ENCODE measurements around the gene ENPP7. TPM values are rescaled to one million over a fixed set of nuclear protein-coding genes. Genes with fewer than 3 reads are reported as not detected.
"Not testable (repeated sequence)": the region's sequence is repeated elsewhere in the genome, so short reads cannot be mapped to it uniquely, and the experiment has no call there.

The ENPP7 gene
- polyA plus RNA-seq, 1 experiment = not detected

DNA sequence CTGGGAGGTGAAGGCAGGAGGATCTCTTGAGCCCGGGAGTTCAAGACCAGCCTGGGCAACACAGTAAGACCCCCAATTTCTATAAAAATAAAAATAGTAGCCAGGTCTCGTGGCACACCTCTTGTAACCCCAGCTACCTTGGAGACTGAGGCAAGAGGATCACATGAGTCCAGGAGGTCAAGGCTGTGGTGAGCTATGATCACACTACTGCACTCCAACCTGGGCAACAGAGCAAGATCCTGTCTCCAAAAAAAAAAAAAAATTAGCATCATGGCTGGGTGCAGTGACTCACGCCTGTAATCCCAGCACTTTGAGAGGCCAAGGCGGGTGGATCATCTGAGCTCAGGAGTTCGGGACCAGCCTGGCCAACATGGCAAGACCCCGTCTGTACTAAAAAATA is 40.5 kb downstream of the ENPP7 start:
- POLR2A ChIA-PET = interaction anchor here (0.6 kb wide), 1 partner anchor 1458 kb away, joined by 4 read pairs; no protein-coding TSS in a partner anchor
- TF ChIP-seq CTCF (IDR thresholded peaks at IDR 0.05; ENCODE audit: low read depth, low read length) = no peak
- CTCF ChIA-PET = no interaction called here

DNA sequence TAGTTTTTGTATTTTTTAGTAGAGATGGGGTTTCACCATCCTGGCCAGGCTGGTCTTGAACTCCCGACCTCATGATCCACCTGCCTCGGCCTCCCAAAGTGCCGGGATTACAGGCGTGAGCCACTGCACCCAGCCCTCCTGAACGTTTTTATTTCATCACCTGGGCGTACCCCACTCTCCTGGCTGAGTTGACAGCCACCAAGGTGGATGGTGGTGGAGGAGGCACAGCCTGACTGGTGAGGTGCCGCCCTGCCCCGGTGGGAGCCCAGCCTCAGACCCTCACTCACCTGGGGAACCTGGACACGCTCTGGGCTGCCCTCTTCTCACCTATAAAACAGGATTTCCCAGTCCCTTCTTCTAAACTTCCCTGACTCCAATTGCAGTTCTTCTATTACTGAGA is 42.0 kb downstream of the ENPP7 start:
- DNase-seq (ENCODE audit: low read depth, low spot score); CTCF ChIA-PET; H3K27ac ChIP-seq (ENCODE audit: low read depth, low read length); H3K4me3 ChIP-seq (ENCODE audit: low read depth, low read length); POLR2A ChIA-PET; H3K9me3 ChIP-seq (ENCODE audit: control insufficient read depth, insufficient read depth, low read length): not testable (repeated sequence)
- peaks cover 61% of the 10 kb centered on the region for H3K27me3 ChIP-seq (ENCODE audit: control insufficient read depth, insufficient read depth, low read length)

More for the DNA sequence above, 40.5 kb downstream of the ENPP7 start:
- H3K4me3 ChIP-seq (ENCODE audit: low read depth, low read length) = no peak overlapping the region
- no peak overlapping the region for H3K27ac ChIP-seq (ENCODE audit: low read depth, low read length)
- no peak for DNase-seq (ENCODE audit: low read depth, low spot score)
- H3K9me3 ChIP-seq (ENCODE audit: control insufficient read depth, insufficient read depth, low read length) = no peaks in the 10 kb centered on the region
- peaks cover 47% of the 10 kb centered on the region for H3K27me3 ChIP-seq (ENCODE audit: control insufficient read depth, insufficient read depth, low read length)

DNA sequence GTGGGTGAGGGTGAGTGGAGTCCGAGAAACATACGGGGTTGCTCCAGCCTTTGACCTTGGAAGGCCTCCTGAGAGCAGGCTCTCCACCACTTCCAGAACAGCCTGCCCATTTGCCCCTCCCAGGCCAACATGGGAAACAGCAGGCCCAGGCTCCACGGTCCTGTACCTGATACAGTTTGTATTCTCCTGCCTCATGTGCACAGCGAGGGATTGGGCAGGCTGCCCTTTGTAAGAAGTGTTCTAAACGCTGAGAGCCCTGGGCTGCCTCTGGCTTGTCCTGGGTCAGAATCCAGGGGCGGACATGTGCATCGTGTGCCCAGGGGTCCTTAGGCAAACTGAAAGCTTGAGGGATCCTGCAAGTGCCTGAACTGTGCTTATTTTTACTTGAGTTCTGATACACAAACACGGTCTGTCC is 43.8 kb downstream of the ENPP7 start:
- no peak for TF ChIP-seq CTCF (IDR thresholded peaks at IDR 0.05; ENCODE audit: low read depth, low read length)
- no peak for DNase-seq (ENCODE audit: low read depth, low spot score)
- H3K27me3 ChIP-seq (ENCODE audit: control insufficient read depth, insufficient read depth, low read length) = peaks cover 53% of the 10 kb centered on the region
- no peaks in the 10 kb centered on the region for H3K9me3 ChIP-seq (ENCODE audit: control insufficient read depth, insufficient read depth, low read length)
- H3K4me3 ChIP-seq (ENCODE audit: low read depth, low read length) = no peak overlapping the region
- ChIA-PET CTCF (interaction anchor here (2.1 kb wide), 1 partner anchor 33 kb away, joined by 9 read pairs; no protein-coding TSS in a partner anchor), POLR2A (no interaction called here)
- no peak overlapping the region for H3K27ac ChIP-seq (ENCODE audit: low read depth, low read length)

DNA sequence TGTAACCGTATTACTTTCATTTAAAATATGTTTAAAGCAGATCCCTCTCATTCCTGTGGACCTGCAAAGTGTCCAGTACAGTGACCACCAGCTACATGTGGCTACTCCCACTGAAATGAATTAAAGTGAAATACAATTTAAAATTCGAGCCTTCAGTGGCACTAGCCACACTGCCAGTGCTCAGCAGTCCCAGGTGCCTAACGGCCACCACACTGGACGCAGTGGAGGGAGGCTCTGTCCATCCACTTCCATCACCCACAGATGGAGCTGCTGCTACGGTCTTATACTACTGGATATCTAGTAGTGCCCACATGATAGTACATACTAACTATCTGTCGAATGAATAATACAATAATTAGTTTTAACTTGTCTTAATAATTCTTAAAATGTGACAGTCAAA is 44.9 kb downstream of the ENPP7 start:
- H3K9me3 ChIP-seq (ENCODE audit: control insufficient read depth, insufficient read depth, low read length) = no peaks in the 10 kb centered on the region
- H3K27ac ChIP-seq (ENCODE audit: low read depth, low read length) = no peak overlapping the region
- CTCF ChIA-PET = interaction anchor here (1.1 to 2.1 kb wide), 2 partner anchors 29 to 34 kb away, joined by 3 to 9 read pairs; no protein-coding TSS in a partner anchor
- DNase-seq (ENCODE audit: low read depth, low spot score) = no peak
- POLR2A ChIA-PET = no interaction called here
- peaks cover 50% of the 10 kb centered on the region for H3K27me3 ChIP-seq (ENCODE audit: control insufficient read depth, insufficient read depth, low read length)
- TF ChIP-seq CTCF (IDR thresholded peaks at IDR 0.05; ENCODE audit: low read depth, low read length) = no peak
- H3K4me3 ChIP-seq (ENCODE audit: low read depth, low read length) = no peak overlapping the region

DNA sequence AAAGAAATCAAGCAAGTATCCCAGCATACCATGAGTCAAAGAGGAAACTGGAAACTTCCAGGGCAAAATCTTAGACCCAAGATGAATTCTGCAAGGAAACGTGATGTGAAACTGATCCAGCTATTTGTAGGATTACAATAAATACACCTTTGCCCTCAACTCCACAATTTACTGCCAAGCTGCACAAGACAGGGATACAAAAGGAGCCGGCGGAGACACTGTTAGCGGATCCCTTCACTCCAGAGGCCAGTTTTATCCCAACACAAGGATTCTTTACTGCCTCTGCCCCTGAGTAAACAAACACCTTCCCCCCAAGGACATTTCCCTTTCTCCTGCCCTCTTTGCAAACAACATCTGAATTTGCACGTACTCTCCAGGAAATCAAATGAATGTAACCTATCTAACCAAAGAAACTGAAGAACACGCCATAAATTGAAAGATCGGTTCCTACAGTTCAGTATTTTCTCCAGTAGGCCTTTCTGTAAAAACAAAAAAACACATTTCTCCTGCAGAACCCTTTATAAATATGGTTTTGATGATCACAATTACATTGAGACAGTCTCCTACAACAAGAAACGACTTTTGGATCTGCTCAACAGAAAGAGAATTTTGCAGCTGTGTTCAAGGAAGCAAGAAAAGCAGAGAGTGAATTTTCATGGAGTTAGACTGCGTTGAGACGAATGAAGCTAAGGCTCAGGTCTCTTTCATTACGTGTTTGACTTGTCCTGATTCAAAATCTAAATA is 45.8 kb downstream of the ENPP7 start:
- H3K27ac ChIP-seq (ENCODE audit: low read depth, low read length) = no peak overlapping the region
- CTCF ChIA-PET = interaction anchor here (0.7 kb wide), 1 partner anchor 13 kb away, joined by 5 read pairs; no protein-coding TSS in a partner anchor
- no peak overlapping the region for H3K4me3 ChIP-seq (ENCODE audit: low read depth, low read length)
- TF ChIP-seq CTCF (IDR thresholded peaks at IDR 0.05; ENCODE audit: low read depth, low read length) = no peak
- H3K27me3 ChIP-seq (ENCODE audit: control insufficient read depth, insufficient read depth, low read length) = peaks cover 49% of the 10 kb centered on the region
- POLR2A ChIA-PET = interaction anchor here (0.6 kb wide), 1 partner anchor 63 kb away, joined by 3 read pairs; the partner anchor contains the start of gene CBX4
- DNase-seq (ENCODE audit: low read depth, low spot score) = no peak
- no peaks in the 10 kb centered on the region for H3K9me3 ChIP-seq (ENCODE audit: control insufficient read depth, insufficient read depth, low read length)

Measured in AG04450 (cell line).